ENCODE results near the gene GPR139.

- TF ChIP-seq POLR2A (IDR thresholded peaks at IDR 0.05; ENCODE audit: low read depth, low read length), result no peak
- TF ChIP-seq POLR2AphosphoS5 (IDR thresholded peaks at IDR 0.05; ENCODE audit: low read depth, low read length), result no peak
- TF ChIP-seq PAX5 (IDR thresholded peaks at IDR 0.05; ENCODE audit: insufficient read depth, low read length, severe bottlenecking), result no peak
These were observed 82.1 kb downstream of the GPR139 start for GRCh38 chr16:19991614-19992013.
